Measurements from ENCODE around the gene SPAG9.

DNA sequence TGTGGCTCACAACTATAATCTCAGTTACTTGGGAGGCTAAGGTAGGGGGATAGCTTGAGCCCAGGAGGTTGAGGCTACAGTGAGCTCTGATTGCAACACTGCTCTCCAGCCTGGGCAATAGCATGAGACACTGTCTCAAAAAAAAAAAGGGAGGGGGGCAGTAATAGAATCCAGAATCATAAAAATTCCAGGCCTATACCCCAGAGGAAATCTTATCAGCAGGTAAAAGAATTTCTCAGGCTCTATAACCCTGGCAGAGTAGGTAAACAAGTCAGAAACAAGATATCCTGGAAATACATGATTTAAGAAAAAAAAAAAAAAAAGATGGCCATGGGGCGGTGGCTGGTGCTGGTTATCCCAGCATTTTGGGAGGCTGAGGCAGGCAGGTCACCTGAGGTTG is 12.9 kb downstream of the SPAG9 start:
- TF ChIP-seq EP300 (IDR thresholded peaks at IDR 0.05) (no peak), POLR2A (IDR thresholded peaks at IDR 0.05) (no peak), POLR2AphosphoS5 (IDR thresholded peaks at IDR 0.05) (no peak)
- TF ChIP-seq, protein P1, sequence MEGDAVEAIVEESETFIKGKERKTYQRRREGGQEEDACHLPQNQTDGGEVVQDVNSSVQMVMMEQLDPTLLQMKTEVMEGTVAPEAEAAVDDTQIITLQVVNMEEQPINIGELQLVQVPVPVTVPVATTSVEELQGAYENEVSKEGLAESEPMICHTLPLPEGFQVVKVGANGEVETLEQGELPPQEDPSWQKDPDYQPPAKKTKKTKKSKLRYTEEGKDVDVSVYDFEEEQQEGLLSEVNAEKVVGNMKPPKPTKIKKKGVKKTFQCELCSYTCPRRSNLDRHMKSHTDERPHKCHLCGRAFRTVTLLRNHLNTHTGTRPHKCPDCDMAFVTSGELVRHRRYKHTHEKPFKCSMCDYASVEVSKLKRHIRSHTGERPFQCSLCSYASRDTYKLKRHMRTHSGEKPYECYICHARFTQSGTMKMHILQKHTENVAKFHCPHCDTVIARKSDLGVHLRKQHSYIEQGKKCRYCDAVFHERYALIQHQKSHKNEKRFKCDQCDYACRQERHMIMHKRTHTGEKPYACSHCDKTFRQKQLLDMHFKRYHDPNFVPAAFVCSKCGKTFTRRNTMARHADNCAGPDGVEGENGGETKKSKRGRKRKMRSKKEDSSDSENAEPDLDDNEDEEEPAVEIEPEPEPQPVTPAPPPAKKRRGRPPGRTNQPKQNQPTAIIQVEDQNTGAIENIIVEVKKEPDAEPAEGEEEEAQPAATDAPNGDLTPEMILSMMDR (IDR thresholded peaks at IDR 0.05), result no peak
